Psoas muscle (tissue), 8 donors: ENCODE results near the gene HOXC5. TPM values are rescaled to one million over a fixed set of nuclear protein-coding genes. Genes with fewer than 3 reads are reported as not detected.
A peak's percentile ranks its signal among the peaks of the same experiment; 100 is the strongest.
"Not testable (repeated sequence)": the region's sequence is repeated elsewhere in the genome, so short reads cannot be mapped to it uniquely, and the experiment has no call there.

ENCODE experiments used
- ATAC-seq, 4 donors: fragments of 200-7000 bp; cut with Tn5 transposase; one replicate each; pipeline ENCODE4 v1.9.1; 2020; ENCODE audit warnings: moderate library complexity in 3 of 4, mild to moderate bottlenecking in 2 of 4
- DNase-seq, 2 donors: peaks; one replicate each; pipeline ENCODE4 v3.0.0-alpha.2; 2020
- H3K27ac ChIP-seq: fragments of 200-600 bp; one replicate; pipeline ENCODE4 v1.8.0; 2022
- H3K27me3 ChIP-seq, 3 donors: fragments of 200-600 bp in 1 of 3; one replicate each; pipeline versions ENCODE4 v1.6.1 to v1.8.0; 2013 to 2022; ENCODE audit warnings: low read length in 2 of 3, mild to moderate bottlenecking in 2 of 3, moderate library complexity in 1 of 3; ENCODE audit not compliant: insufficient read depth in 3 of 3
- H3K36me3 ChIP-seq, 2 donors: fragments of 200-600 bp in 1 of 2; one replicate each; pipeline versions ENCODE4 v1.6.1 to v1.8.0; 2013 to 2022; ENCODE audit warnings: low read depth in 1 of 2, mild to moderate bottlenecking in 1 of 2, moderate library complexity in 1 of 2; ENCODE audit not compliant: insufficient read depth in 1 of 2
- H3K4me1 ChIP-seq: fragments of 200-600 bp; one replicate; pipeline ENCODE4 v1.8.0; 2022
- H3K4me3 ChIP-seq: fragments of 200-600 bp; one replicate; pipeline ENCODE4 v1.8.0; 2022; ENCODE audit warnings: mild to moderate bottlenecking
- H3K9me3 ChIP-seq: fragments of 200-600 bp; one replicate; pipeline ENCODE4 v1.8.0; 2022
- WGBS, 3 donors: extraction: QIAGEN DNeasy Blood & Tissue Kit; methylation state at CpG; one replicate each; pipeline versions ENCODE4 v1.1.6 to v1.1.7; 2013; 5-methylcytosine and 5-hydroxymethylcytosine counted together
- intact Hi-C, 2 donors: fragments of 100-400 bp; cut with DNase I; formaldehyde crosslinking; loops; one replicate each; pipeline versions ENCODE4 v1.11.0 to v1.14.2; 2022
- polyA plus RNA-seq, 3 donors: library from polyadenylated mRNA; stranded (reverse); fragments of 200-250 nt; gene quantifications; one replicate each; pipeline ENCODE4 v1.2.3, GENCODE V29; 2013
- total RNA-seq, 4 donors: library from RNA; stranded (reverse); fragmentation: NEBNext Ultra II Directional in 2 of 4; extraction: Animal tissue kit (Norgen Biotek cat#: 25700) in 2 of 4; gene quantifications; one replicate each; pipeline versions ENCODE4 v1.2.1 to v1.2.4, GENCODE V29; 2021 to 2023
- TF ChIP-seq, protein P1 (sequence below): fragments of 200-600 bp; IDR thresholded peaks from one replicate; pipeline ENCODE4 v1.8.0; 2022; ENCODE audit warnings: antibody characterized with exemption
- donor health status: healthy with polysubstance abuse.
- donor health status: DM: no; HTN: no; CAD: no; lungs with moderate emphysema.
- donor health status: Bipolar disorder and iron deficiency.
- donor health status: healthy.
- donor health status: DM: yes; HTN: yes; CAD: no.
- donor health status: DM: no; HTN: no; CAD: no.
- donor health status: DM: no; HTN: no; CAD: no.
- donor health status: DM: yes; HTN: yes; CAD: no.

Gene HOXC5
- total and polyA plus RNA-seq, 7 donors = 0.03 to 3.3 (median 0.58) TPM

DNA sequence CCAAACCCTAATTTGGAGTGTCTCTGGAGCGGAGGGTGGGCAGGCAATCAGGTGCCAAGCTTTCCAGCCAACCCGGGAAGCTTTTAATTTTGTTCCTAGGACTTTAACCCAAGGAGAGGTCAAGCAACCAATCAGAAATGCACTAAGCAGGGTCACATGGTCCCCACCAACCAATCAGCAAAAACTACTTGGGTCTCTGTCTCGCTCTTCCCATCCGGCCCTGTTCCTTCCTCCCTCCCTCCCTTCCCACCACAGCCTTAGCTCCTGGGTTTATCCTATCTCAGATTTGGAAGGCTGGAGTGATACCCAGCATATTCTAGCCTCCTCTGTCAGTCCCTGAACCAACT, 7.3 kb downstream of the HOXC5 start:
- H3K36me3 ChIP-seq = no peaks in the 10 kb centered on the region
- TF ChIP-seq, protein P1, sequence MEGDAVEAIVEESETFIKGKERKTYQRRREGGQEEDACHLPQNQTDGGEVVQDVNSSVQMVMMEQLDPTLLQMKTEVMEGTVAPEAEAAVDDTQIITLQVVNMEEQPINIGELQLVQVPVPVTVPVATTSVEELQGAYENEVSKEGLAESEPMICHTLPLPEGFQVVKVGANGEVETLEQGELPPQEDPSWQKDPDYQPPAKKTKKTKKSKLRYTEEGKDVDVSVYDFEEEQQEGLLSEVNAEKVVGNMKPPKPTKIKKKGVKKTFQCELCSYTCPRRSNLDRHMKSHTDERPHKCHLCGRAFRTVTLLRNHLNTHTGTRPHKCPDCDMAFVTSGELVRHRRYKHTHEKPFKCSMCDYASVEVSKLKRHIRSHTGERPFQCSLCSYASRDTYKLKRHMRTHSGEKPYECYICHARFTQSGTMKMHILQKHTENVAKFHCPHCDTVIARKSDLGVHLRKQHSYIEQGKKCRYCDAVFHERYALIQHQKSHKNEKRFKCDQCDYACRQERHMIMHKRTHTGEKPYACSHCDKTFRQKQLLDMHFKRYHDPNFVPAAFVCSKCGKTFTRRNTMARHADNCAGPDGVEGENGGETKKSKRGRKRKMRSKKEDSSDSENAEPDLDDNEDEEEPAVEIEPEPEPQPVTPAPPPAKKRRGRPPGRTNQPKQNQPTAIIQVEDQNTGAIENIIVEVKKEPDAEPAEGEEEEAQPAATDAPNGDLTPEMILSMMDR = no peak
- peak overlapping the region; percentile 31 for H3K4me3 ChIP-seq
- WGBS, 3 donors = 28 to 57% (median 31%) methylated on average over 4 of the region's 4 CpGs
- peaks cover 0 to 5% (median 0%) of the 10 kb centered on the region in 3 donors for H3K27me3 ChIP-seq
- ATAC-seq = peak; percentile 43 to 78 (median 51)
- H3K27ac ChIP-seq = peak overlapping the region; percentile 53
- H3K9me3 ChIP-seq = no peaks in the 10 kb centered on the region
- no peaks in the 10 kb centered on the region for H3K4me1 ChIP-seq
- intact Hi-C loops = no loop called here
- no peak for DNase-seq

DNA sequence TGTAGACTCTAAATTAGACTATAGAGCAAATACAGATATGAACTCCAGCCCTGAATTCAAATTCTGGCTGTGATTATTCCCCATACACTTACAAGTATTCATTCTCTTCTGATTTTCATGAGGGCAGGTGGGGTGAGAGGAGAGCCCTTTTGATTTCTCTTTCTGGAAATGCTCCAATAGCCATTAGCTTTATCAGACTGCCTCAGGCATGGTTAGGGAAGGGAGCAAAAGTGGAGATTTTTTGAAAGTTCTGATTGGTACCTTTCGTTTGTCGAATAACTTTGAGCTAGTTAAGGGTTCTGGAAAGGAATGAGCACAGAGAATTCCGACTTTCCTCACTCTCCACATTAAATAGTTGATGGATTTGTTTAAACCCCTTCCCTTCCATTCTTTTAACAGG, 7.8 kb downstream of the HOXC5 start:
- H3K36me3 ChIP-seq = no peaks in the 10 kb centered on the region
- peaks cover 0 to 5% (median 0%) of the 10 kb centered on the region in 3 donors for H3K27me3 ChIP-seq
- no peak overlapping the region for H3K4me3 ChIP-seq
- H3K27ac ChIP-seq = no peak overlapping the region
- 75 to 83% (median 76%) methylated on average over 3 of the region's 3 CpGs for WGBS, 3 donors
- DNase-seq = no peak
- TF ChIP-seq, protein P1 = no peak
- intact Hi-C loops = no loop called here
- ATAC-seq = no peak
- H3K4me1 ChIP-seq = no peaks in the 10 kb centered on the region
- no peaks in the 10 kb centered on the region for H3K9me3 ChIP-seq

DNA sequence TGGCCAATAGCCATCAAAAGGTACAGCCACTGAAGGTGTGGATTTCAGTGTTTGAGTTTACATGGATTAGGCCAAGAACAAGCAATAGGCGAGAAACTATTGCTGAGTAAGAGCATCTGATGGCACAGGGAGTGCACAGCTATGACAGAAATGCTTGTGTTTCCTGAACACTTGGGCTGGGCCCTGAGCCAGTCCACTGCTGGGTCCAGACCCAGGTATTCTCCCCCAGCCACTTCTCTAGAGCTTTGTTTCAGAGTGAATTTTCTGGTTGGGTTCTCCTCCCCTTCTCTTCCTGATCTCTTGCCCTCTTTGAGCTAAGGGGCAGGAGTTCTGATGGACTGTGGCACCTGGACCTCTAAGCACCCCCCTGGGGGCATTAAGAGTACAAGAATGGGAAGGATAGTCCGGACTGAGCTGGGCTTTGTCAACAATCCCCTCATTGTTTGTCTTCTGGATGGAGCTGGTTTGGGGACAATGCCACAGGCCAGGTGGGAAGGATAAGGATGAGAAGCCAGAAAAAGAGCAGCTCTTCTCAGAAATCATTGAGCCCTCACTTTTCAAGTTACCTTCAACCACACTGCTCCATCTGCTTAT, 8.3 kb downstream of the HOXC5 start:
- Histone ChIP-seq H3K27me3 (peaks cover 0 to 5% (median 0%) of the 10 kb centered on the region in 3 donors), H3K36me3 (no peaks in the 10 kb centered on the region), H3K4me3 (no peak overlapping the region), H3K4me1 (no peaks in the 10 kb centered on the region), H3K9me3 (no peaks in the 10 kb centered on the region), H3K27ac (no peak overlapping the region)
- 48 to 59% (median 58%) methylated on average over 2 of the region's 2 CpGs for WGBS, 3 donors
- intact Hi-C loops = no loop called here
- ATAC-seq (no peak), DNase-seq (no peak)
- TF ChIP-seq, protein P1 = no peak

DNA sequence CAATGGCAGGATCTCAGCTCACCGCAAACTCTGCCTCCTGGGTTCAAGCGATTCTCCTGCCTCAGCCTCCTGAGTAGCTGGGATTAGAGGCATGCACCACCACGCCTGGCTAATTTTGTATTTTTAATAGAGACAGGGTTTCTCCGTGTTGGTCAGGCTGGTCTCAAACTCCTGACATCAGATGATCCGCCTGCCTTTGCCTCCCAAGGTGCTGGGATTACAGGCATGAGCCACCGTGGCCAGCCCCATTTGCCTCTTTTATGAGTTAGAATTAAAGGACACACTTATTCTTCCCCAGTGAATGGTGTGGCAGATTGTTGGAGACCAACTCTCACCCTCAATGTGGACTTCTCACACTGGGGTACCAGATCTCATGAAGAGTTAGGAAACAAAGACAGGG, 9.2 kb downstream of the HOXC5 start:
- H3K4me1 ChIP-seq, ATAC-seq, H3K36me3 ChIP-seq, H3K27me3 ChIP-seq, H3K27ac ChIP-seq, intact Hi-C loops, H3K4me3 ChIP-seq, DNase-seq, H3K9me3 ChIP-seq: not testable (repeated sequence)
- WGBS, 3 donors = 75 to 81% (median 80%) methylated on average over 6 of the region's 6 CpGs

DNA sequence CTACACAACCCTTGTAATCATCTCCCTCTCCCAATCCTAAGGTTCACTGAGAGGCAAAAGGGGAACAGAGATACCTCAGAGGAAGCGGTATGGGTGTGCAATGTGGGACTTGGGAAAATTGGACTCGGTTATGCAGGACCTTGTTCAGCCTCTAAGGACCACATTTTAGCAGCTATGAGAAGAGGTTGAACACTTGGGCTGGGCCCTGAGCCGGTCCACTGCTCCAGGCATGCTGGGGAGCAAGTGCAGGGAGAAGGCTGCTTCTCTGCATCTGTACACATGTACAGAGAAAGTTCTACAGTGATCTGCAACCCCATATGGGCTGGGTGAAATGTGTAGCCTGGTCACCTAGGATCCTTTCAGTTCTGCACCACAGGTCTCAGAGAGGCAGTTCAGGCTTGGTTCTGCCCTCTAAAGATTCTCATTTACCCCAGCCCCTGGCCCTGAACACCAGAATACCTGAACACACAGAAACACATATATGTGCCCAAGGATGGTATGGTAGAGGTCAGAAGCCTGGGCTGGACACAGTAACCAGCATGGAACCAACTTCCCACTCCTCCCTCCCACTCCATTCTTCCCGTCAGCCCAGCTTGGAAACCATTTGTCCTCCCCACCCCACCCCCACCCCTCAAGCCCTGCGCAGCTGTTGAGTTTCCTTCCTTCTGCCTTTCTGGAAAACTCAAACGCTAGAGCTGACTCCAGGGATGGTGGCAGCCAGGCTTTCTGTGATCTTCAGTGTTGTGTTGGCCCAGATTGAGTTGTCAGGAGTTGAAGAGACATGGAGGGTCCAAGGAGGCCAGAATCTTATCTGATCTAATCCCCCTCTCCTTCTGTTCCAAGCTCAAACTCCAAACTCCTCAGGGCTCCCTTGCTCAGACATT, 10.4 kb downstream of the HOXC5 start:
- no peaks in the 10 kb centered on the region for H3K4me1 ChIP-seq
- no peak for DNase-seq
- TF ChIP-seq, protein P1 = no peak
- H3K9me3 ChIP-seq = no peaks in the 10 kb centered on the region
- 36 to 40% (median 40%) methylated on average over 6 of the region's 6 CpGs for WGBS, 3 donors
- peaks cover 0 to 5% (median 0%) of the 10 kb centered on the region in 3 donors for H3K27me3 ChIP-seq
- no peak overlapping the region for H3K4me3 ChIP-seq
- H3K27ac ChIP-seq = no peak overlapping the region
- H3K36me3 ChIP-seq = no peaks in the 10 kb centered on the region
- intact Hi-C loops = no loop called here
- ATAC-seq = peak in 2 of 4 donors; percentile 22 to 44
